ENCODE results near the gene TMTC4. TPM values are rescaled to one million over a fixed set of nuclear protein-coding genes. Genes with fewer than 3 reads are reported as not detected.

TMTC4 gene
- polyA plus RNA-seq, 1 donor from 2014 or later = 123 TPM

- Histone ChIP-seq H3K4me2 (ENCODE audit: low read length) (peak overlapping the region; percentile 82), H4K20me1 (ENCODE audit: insufficient read depth) (no peaks in the 10 kb centered on the region), H2AFZ (ENCODE audit: low read depth, low read length) (peak overlapping the region; percentile 60), H3K9ac (ENCODE audit: low read length) (peak overlapping the region; percentile 66), H3K27me3 (ENCODE audit: insufficient read depth, low read depth, low read length) (no peaks in the 10 kb centered on the region), H3K9me2 (ENCODE audit: insufficient read depth, low read length) (no peaks in the 10 kb centered on the region), H3K27ac (ENCODE audit: low read length) (no peak overlapping the region), H3K79me2 (replicated peaks; ENCODE audit: insufficient read depth, low read length) (peaks cover 32% of the 10 kb centered on the region), H3K4me3 (ENCODE audit: low read length) (peak overlapping the region; percentile 94), H3K9me3 (ENCODE audit: low read length) (no peaks in the 10 kb centered on the region), H3F3A (ENCODE audit: insufficient read depth, low read length, poor library complexity, severe bottlenecking) (no peaks in the 10 kb centered on the region), H3K36me3 (ENCODE audit: insufficient read depth, low read length) (no peaks in the 10 kb centered on the region)
- TF ChIP-seq POLR2AphosphoS5 (IDR thresholded peaks at IDR 0.05) (no peak), SMC3 (conservative IDR thresholded peaks at IDR 0.05; ENCODE audit: poor library complexity) (no peak), REST (IDR thresholded peaks at IDR 0.05; ENCODE audit: borderline replicate concordance) (no peak), TAF1 (IDR thresholded peaks at IDR 0.05; ENCODE audit: low read depth) (no peak), EP300 (conservative IDR thresholded peaks at IDR 0.05; ENCODE audit: poor library complexity, severe bottlenecking) (no peak), EZH2 (IDR thresholded peaks at IDR 0.05; ENCODE audit: borderline replicate concordance, insufficient read depth, low read length, poor library complexity, severe bottlenecking) (no peak), MXI1 (conservative IDR thresholded peaks at IDR 0.05; ENCODE audit: poor library complexity, severe bottlenecking) (no peak)
These were observed 1.1 kb upstream of the TMTC4 start for GRCh38 chr13:100675661-100676129.

- Histone ChIP-seq H3K9me3 (ENCODE audit: low read length) (no peaks in the 10 kb centered on the region), H2AFZ (ENCODE audit: low read depth, low read length) (peak overlapping the region; percentile 60), H3K4me3 (ENCODE audit: low read length) (peak overlapping the region; percentile 94), H3K27me3 (ENCODE audit: insufficient read depth, low read depth, low read length) (no peaks in the 10 kb centered on the region), H4K20me1 (ENCODE audit: insufficient read depth) (no peaks in the 10 kb centered on the region), H3K9me2 (ENCODE audit: insufficient read depth, low read length) (no peaks in the 10 kb centered on the region), H3K36me3 (ENCODE audit: insufficient read depth, low read length) (no peaks in the 10 kb centered on the region), H3K4me2 (ENCODE audit: low read length) (peak overlapping the region; percentile 82), H3K79me2 (replicated peaks; ENCODE audit: insufficient read depth, low read length) (peaks cover 36% of the 10 kb centered on the region), H3K27ac (ENCODE audit: low read length) (peak overlapping the region; percentile 57), H3F3A (ENCODE audit: insufficient read depth, low read length, poor library complexity, severe bottlenecking) (no peaks in the 10 kb centered on the region), H3K9ac (ENCODE audit: low read length) (peak overlapping the region; percentile 76)
- TF ChIP-seq RAD21 (conservative IDR thresholded peaks at IDR 0.05) (peak; percentile 58), MXI1 (conservative IDR thresholded peaks at IDR 0.05; ENCODE audit: poor library complexity, severe bottlenecking) (peak; percentile 72), SMC3 (conservative IDR thresholded peaks at IDR 0.05; ENCODE audit: poor library complexity) (peak; percentile 47), REST (IDR thresholded peaks at IDR 0.05; ENCODE audit: borderline replicate concordance) (no peak), TAF1 (IDR thresholded peaks at IDR 0.05; ENCODE audit: low read depth) (peak; percentile 73), POLR2AphosphoS5 (IDR thresholded peaks at IDR 0.05) (peak; percentile 89), EZH2 (IDR thresholded peaks at IDR 0.05; ENCODE audit: borderline replicate concordance, insufficient read depth, low read length, poor library complexity, severe bottlenecking) (no peak), EP300 (conservative IDR thresholded peaks at IDR 0.05; ENCODE audit: poor library complexity, severe bottlenecking) (peak; percentile 77), CTCF (IDR thresholded peaks at IDR 0.05; ENCODE audit: poor library complexity, severe bottlenecking) (peak; percentile 51)
These were observed 471 bp upstream of the TMTC4 start for GRCh38 chr13:100674872-100675660.
